ENCODE results near the gene NTRK3.

The NTRK3 gene

DNA sequence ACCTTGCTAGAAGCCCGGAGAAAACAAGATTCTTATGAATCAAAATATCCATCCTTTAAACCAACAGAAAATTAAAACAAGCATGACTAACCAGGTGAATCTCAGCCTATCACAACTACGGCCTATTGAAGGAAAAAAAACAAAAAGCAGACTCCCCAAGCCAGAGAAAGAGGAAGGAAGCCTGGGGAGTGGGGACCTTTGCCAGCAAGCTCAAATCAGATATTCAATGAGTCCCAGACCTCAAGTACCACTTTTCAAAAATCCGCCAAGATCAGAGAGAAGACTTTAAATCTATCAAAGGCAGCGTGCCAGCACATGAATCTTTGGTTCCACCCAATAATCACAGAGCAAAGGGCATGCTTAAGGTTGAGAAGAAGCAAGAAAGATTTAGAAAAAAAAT lies 253.8 kb downstream of the NTRK3 start:
- DNase-seq (ENCODE audit: low read depth in 2 of 2), result no peak

DNA sequence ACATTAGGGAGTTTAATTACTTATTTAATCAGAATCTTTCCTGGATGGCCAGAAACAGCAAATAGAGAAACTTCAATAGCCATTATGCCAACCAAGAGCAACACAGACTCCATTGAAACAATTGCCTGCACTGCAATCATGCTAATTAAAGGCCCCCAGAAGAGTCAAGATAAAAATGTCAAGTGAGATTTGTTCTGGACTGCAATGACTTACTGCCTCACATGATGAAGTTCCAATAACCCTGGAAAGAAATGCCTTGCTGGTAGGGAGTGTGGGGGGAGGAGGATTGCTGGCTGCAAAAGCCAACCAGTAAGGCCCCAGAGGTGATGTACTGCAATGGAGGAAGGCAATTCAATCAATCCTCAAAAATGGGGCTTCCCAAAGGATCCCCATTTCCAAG lies 257.9 kb downstream of the NTRK3 start:
- DNase-seq (ENCODE audit: low read depth in 2 of 2), result no peak

DNA sequence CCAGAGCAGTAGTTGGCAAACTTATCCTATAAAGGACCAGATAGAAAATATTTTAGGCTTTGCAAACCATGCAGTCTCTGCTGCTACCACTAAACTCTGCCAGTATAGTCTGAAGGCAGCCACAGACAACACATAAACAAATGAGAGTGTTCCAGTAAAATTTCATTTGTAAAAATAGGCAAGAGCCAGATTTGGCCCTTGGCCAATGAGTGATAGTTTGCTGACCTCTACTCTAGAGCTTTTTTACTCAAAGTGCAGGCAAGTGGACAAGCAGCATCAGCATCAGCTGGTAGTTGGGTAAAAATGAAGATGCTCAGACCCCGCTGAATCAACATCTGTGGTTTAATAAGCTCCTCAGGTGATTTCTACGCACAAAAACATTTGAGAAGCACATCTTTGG lies 269.8 kb downstream of the NTRK3 start:
- DNase-seq (ENCODE audit: low read depth in 2 of 2), result no peak

DNA sequence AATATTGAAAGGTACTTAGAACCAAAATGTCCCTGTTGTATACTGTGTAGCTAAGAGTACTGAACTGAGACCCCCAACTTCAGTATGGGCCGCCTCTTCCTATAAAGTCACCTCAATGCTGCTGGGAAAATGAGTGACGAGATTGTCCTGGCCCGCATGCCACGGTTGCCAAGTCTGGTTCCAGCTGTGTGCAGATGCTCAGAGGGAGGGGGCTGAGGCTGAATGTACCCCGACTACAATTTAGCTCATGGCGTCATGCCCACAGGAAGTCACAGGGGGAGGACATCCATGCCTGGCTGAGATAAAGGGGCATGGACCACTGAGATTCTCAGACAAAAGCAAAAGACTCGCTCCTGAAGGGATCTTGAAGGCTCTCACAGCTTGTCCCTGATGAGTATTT lies 271.1 kb downstream of the NTRK3 start:
- no peak for DNase-seq (ENCODE audit: low read depth in 2 of 2)

DNA sequence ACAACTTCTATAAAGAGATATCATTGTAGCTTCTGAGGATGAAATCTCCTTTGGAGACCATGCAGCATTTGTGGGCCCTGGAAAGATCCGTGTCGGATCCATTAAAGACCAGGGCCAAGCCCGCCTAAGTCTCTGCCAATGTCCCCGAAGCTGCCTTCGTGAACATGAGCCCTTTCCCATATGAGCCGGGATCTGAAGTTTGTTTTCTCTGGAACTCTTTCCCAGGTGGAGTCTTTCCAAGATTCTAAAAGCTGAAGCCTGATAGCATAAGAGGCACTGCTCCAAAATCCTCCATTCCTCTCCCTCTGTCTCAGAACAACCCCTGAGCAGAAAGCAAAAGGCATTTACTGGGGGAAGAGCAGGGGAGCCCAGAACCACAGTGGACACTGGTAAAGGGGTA lies 274.6 kb downstream of the NTRK3 start:
- DNase-seq (ENCODE audit: low read depth in 2 of 2), result no peak

DNA sequence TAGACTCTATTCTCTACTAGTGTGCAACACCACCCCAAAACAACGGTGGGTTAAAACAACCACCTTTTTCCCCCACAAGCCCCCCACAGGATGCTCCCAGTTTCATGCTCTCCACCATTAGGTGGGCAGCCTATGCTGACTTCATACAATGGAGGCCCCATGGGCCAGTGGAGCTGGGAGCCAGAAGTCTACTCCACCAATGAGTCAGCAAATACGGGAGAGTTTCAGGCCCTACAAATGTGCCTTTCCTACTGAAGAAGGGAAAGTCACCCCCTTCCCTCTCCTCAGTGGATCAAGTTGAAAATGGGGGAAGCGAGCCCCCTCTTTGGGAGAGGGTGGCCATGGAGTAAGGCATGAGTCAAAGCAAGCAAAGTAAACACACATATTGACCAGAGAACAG lies 278.6 kb downstream of the NTRK3 start:
- no peak for DNase-seq (ENCODE audit: low read depth in 2 of 2)

DNA sequence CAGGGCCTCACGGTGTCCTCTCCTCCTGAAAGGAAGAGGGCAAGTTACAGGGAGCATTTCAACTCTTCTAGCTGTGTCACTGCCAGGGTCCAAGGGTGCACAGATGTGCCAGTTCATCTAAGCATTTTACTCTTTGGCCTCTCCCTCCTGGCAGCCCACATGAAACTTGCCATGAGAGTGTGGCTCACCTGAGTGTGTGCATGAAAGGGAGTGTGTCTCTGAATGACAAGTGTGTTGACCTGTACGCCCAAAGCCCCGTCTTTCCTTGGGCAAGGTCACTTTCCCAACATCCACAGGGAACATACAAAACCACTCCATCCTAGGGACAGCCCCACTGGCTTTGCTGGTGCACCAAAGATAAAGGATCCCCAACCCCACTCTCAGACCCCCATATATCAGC lies 280.0 kb downstream of the NTRK3 start:
- DNase-seq (ENCODE audit: low read depth in 2 of 2), result no peak

DNA sequence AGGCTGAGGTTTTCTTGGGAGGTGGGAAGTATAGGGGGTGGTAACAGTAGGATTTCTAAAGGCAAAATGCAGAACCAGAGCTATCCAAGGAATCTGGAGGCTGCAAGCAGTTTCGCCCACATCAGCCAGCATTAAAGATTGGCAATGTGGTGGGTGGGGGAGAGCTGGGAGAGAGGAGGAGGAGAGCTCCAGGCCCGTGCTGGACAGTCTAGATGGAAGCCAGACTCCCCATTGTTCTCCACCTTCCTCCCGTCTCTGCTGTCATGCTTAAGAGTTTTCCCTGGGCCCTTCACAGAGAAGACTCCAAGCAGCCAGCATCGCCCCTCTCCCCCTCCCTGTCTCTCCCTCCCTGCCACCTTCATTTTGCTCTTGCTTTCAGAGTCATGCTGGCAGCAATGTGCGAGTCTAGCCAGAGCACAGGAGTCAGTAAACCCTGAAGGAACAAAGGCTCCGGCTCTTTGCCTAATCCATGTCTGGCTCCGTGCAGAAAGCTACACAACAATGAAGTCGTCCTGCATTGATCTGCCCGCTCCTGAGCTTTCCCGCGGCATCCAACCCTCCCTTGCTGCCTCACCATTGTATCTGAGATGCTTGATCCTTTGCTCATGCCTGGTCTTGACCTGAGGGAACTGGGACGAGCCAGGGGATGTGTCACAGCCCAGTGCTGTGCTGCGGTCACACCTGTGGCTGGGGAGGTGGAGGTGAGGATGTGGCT lies 282.9 kb downstream of the NTRK3 start:
- no peak for DNase-seq (ENCODE audit: low read depth in 2 of 2)

DNA sequence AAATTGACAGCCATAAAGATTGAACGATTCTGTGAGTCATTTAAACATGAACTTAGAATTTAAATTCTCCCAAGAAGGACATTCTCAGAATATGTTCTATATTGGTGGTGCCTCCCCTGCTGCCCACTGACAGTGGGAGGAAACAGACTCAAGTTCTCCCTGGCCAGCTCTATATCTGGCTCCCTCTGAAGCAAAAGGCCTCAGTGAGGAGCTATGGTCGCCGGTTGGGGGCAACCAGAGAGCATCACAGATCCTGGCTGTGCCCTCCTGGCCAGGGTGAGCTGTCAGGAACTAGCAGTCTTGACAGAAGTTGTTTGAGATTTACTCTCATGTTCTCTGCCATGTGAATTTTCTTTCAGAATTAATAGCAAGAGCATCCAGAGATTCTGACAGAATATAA lies 285.5 kb downstream of the NTRK3 start:
- DNase-seq (ENCODE audit: low read depth in 2 of 2), result no peak

DNA sequence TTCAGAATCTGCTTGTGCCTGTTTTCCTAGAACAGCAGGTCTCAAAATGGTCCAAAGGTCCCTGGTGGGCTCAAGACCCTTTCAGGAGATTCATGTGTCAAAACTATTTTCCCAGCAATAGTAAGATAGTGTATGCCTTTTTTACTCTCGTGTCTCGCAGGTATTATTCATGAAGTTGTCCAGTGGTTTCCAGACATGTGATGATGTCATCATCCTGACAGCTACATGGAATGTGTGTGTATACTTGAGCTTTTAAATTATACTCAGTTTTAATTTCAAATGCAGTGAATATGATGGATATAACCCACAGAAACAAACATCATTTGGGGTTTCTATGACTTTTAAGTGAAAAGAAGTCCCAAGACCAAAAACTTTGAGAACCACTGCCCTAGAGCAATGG lies 288.6 kb downstream of the NTRK3 start:
- no peak for DNase-seq (ENCODE audit: low read depth in 2 of 2)

DNA sequence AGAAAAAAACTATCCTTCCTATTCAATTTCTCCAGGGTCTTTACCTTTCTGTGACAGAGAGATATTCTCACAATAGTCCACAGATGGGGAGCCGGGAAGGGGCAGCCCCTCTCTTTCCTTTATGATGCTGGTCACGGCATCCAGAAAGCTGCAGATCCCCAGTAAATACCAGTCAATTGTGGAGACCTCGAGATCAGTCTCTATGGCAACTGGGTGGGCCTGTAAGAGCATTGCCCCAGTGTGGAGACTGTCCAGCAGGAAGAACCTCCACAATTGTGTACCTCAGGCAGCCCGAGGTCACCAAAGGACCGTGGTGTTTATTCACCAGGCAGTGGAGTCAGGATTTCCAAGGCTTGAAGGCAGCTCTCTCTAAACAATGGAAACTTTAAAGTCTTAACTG lies 291.2 kb downstream of the NTRK3 start:
- DNase-seq (ENCODE audit: low read depth in 2 of 2), result no peak

DNA sequence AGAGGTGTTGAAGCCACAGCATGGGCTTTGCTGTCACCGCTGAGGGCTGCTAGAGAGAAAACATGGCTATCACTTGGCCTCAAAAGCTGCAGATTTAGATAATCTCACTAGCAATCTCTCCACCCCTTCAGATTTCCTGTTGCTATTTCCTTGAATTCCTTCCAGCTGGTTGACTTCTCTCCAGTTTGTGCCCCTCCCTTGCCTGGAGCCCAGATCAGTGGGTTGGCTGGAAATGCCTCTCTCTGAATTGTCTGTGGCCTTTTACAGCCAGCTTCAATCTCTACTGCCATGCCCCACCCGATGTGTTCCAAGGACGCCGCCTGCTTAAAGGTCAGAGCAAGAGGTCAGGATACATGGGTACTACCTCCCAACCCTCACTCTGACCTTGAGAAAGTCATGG lies 294.1 kb downstream of the NTRK3 start:
- no peak for DNase-seq (ENCODE audit: low read depth in 2 of 2)

DNA sequence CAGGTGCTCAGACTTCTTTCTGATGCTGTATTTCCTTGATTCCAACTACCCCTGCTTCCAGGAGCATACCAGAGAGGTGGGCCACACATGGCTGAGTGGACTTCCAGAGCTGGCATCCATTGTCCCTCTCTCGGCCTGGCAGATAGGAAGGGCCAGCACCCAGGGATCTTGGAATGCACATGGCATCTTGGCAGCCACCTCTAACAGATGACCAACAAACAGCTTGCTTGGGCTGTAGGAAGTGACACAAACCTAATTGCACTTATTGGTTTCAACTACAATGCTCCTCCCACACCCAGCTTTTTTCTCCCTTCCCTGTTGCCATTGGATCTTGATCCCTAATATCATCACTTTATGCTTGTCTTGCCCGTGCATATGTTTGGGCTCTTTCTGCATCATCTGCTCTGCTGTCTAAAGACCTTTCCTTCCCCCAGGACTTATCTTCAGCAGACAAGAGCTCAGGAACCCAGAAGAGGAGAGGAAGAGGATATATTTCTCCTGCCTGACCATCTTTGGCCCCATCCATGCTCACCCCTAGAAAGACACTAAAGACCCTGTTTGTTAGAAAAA lies 294.6 kb downstream of the NTRK3 start:
- DNase-seq (ENCODE audit: low read depth in 2 of 2), result no peak

DNA sequence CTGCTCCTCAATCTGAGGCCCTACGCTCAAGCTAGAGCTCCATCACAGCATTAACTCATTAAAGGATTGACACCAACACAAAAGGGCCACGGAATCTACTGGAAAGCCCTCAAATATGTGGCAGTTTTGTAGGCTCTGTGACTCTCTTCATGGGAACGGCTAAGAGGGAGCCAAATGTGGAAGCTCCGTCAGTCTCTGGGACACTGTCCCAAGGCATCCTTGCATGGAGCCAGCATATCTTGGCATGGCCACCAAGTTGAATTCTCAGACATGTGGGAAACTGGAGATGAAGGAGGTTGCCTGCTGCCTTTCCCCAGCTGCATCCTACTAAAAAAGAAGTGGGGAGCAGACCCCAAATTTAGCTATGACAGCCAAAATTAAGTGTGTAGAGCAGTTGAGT lies 296.9 kb downstream of the NTRK3 start:
- no peak for DNase-seq (ENCODE audit: low read depth in 2 of 2)

DNA sequence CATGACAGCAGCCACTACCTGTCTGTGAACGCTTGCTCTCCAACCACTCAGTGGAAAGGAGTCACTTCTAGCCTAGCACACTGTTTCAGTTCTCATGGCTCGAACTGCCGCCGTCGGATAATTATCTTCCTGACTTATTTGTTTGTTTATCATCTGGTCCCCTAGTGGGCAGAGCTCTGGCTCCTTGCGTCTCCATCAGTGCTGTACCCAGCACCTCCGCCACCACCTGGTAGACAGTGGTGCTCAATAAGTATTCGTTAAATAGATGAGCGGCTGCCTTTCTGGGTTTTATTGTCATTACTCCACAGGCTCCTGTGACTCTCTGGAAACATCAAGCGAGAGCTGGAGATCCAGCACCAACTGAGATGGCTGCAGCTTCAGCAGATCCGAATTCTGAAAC lies 297.5 kb downstream of the NTRK3 start:
- DNase-seq (ENCODE audit: low read depth in 2 of 2), result no peak

DNA sequence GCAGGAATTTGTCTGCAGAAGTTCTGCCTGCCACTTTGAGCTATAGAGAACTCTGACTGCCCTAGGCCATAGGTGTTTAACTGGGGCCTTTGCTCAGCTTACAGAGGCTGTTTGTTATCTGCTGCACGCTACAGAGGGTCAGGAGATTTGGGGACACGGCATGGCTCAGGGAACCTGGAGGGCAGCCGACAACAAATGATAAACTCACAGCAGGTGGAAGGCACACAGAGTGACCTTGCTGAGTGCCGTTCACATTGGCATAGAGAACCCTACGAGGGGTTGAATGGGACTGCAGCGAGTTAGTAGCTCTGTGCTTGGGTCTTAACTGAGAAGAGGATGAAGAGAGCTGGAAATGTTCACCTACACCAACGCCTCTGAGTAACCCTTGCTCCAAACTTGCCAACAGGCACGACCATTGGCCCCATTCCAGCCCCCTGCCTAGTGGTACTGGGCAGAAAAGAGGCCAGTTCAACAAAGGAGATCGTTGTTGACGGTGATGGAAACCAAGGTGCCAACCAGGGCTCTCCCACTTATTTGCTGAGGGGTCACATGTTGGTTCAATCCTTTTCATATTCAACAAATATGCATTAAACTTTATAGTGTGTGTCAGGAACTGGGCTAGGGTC lies 301.1 kb downstream of the NTRK3 start:
- no peak for DNase-seq (ENCODE audit: low read depth in 2 of 2)

DNA sequence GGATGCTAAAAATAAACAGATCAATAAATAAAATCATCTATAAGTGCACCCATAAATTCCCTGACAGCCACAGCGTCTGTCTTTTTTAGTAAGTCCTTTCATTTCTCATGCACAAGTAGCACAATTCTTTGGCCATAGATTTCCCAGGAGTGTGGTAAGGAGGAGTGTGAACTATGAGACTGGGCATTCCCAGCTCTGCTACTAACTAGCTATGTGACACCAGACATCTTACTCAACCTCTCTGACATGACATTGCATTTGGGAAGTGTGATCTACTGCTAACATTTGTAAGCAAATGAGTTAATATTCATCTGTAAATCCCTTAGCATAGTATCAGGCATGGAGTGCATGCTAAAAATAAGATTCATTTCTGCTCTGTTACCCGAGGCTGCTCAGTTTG lies 301.7 kb downstream of the NTRK3 start:
- DNase-seq (ENCODE audit: low read depth in 2 of 2), result no peak

DNA sequence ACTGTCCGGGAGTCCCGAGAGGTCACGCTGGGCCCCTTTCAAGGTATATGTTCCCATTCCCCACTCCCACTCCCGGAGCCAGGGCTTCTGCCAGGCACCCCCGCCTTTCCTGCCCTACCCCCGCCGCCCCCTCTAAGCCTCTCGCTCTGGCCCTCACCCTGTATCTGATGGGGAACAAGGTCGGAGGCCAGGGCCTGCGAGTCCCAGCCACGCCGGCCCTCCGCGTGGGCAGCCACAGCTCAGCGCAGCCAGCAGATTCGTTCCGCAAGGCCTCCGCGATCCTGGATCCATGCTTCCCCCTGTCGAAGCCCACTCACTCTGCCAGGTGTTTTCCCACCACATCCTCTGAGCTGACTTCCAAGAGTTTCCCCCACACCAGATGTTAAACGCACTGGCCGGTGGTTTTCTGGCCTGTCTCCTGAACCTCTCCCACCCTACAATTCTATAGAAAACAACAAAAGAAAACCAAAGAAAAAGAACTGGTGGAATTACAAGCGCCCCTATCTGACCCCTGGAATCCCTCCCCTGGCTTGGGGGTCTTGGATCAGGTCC lies 303.7 kb downstream of the NTRK3 start:
- no peak for DNase-seq (ENCODE audit: low read depth in 2 of 2)

DNA sequence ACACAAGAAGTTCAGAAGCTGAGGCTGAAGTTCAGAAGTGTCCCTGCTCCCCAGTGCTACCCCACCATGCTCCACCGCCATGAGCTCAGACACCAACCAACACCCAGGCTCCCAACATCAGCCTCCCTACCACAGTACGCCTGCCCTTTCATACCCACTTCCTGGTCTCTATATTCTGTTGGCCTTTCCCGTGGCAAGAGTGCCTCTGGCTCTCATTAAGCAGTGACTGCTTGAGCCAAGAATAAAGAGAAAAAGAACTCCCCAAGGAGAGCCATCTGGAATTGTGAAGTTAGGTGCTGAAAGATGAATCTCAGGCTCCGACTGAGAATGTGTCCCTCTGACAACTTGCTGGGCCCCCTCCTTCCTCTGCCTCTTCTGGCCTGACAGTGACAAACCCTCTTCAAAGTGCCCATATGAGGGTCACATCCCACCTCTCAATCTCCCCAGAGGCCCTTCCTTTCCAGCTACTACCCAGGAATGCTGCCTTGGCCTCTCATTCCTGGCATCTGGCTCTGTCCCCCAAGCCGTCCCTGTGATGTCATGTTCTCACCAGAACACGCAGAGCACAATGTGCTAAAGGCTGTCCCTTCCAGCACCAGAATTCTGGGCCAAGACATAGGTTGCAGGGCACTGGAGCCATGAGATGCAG lies 306.8 kb downstream of the NTRK3 start:
- no peak for DNase-seq (ENCODE audit: low read depth in 2 of 2)

DNA sequence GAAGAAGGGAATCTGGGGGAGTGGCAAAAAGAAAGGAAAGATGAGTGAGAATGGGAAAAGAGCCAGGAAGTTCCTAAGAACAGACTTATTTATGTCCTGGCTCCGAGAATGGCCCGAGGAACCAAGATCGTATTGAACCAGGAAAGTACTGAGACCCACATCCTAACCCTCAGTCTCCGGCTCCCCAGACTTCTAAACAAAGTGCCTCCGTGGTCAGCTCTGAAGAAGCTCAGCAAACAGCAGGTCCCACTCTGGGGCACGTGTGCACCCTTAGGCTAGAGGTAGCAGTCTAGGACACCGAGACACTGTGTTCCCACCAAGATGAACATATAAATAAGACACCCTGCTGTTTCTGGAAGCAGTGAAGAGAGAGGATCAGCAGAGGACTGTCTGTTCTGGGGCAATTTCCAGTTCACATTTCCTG lies 307.4 kb downstream of the NTRK3 start:
- DNase-seq (ENCODE audit: low read depth in 2 of 2), result no peak

DNA sequence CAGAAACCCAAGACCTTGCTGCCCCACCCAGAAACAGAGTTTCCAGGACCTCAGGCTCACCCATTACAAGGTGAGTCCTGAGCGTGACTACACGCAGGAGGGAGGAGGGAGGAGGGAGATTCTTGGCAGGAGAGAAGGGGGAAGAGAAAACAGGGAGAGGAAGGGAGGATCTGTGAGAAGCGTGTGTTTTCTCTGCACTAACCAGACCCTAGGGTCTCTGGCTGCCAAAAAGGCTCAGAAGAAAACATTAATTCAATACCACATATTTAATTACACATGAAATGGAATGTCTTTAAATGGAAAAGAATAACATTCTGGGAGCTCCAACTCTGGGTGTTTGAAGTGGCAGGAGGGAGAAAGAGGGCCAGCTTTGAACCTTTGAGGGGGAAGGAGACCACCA lies 309.0 kb downstream of the NTRK3 start:
- DNase-seq (ENCODE audit: low read depth in 2 of 2), result no peak

DNA sequence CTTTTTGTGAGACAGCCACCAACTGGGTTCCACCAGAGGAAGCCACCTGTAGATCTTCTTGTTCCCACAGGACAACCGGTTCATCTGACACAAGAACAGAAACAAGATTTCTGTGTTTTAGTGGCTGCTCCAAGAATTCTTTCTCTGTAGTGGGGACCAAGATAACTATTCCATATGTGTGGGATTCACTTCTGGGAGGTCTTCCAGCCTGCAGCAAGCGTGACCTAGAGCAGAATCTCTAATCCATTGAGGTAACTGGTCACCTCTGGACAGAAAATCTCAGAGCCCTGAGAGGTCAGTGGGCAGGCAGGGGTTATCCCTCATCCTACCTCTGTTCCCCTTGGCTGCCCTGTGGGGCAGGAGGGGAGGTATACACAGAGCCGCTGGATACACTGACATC lies 311.3 kb downstream of the NTRK3 start:
- DNase-seq (ENCODE audit: low read depth in 2 of 2), result no peak

DNA sequence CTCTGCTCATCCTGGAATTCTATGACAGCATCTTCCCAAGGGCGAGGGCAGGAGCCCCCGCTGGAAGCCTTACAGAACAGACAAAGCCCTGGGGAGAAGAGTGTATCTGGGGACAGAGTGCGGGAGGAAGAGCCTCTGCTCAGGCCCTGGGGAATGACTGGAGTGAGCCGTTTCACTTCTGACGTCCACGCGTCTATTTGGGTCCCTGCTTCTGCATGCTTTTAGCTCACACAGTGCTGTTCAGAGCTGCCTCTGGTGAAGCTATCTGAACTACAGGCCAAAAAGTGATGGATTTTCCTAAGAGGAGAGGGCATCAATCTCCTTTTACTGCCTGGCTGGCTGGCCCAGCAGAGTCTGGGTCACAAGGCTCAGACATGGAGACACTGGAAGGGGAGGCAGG lies 311.8 kb downstream of the NTRK3 start:
- DNase-seq (ENCODE audit: low read depth in 2 of 2), result no peak

Data from stimulated activated CD4-positive, alpha-beta T cell treated with anti-CD3 and anti-CD28 coated beads, Interleukin-4, amount 100 ng/mL, for 48 hours (primary cell).